HG02588 (cell line): ENCODE measurements around the gene TMPRSS5.

Experiments used
- ATAC-seq: cut with Tn5 transposase; IDR thresholded peaks from one replicate; pipeline ENCODE4 v1.9.1; 2021; ENCODE audit warnings: mild to moderate bottlenecking, moderate library complexity; ENCODE audit not compliant: unreplicated experiment

Gene TMPRSS5

GRCh38 chr11:113670149-113670830 is 35.8 kb downstream of the TMPRSS5 start:
- ATAC-seq = no peak

- no peak for ATAC-seq
These were observed 37.9 kb downstream of the TMPRSS5 start for GRCh38 chr11:113668255-113668654.

GRCh38 chr11:113667801-113668200 is 38.3 kb downstream of the TMPRSS5 start:
- ATAC-seq = no peak

- no peak for ATAC-seq
These were observed 39.5 kb downstream of the TMPRSS5 start for GRCh38 chr11:113666584-113666983.

GRCh38 chr11:113664981-113665710 is 41.0 kb downstream of the TMPRSS5 start:
- no peak for ATAC-seq

- no peak for ATAC-seq
These were observed 41.8 kb downstream of the TMPRSS5 start for GRCh38 chr11:113664069-113664980.

- ATAC-seq = no peak
These were observed 42.5 kb downstream of the TMPRSS5 start for GRCh38 chr11:113663567-113663966.

- no peak for ATAC-seq
These were observed 50.3 kb downstream of the TMPRSS5 start for GRCh38 chr11:113655771-113656170.

- ATAC-seq = no peak
These were observed 55.1 kb downstream of the TMPRSS5 start for GRCh38 chr11:113651023-113651422.

GRCh38 chr11:113649311-113649710 is 56.8 kb downstream of the TMPRSS5 start:
- ATAC-seq = no peak

GRCh38 chr11:113647856-113648255 is 58.3 kb downstream of the TMPRSS5 start:
- no peak for ATAC-seq

GRCh38 chr11:113647108-113647507 is 59.0 kb downstream of the TMPRSS5 start:
- ATAC-seq = no peak

GRCh38 chr11:113645593-113646349 is 60.3 kb downstream of the TMPRSS5 start:
- no peak for ATAC-seq

GRCh38 chr11:113644605-113645004 is 61.5 kb downstream of the TMPRSS5 start:
- no peak for ATAC-seq

- no peak for ATAC-seq
These were observed 62.4 kb downstream of the TMPRSS5 start for GRCh38 chr11:113643701-113644100.

- ATAC-seq = no peak
These were observed 63.0 kb downstream of the TMPRSS5 start for GRCh38 chr11:113643006-113643585.

- ATAC-seq = no peak
These were observed 64.0 kb downstream of the TMPRSS5 start for GRCh38 chr11:113642090-113642489.

GRCh38 chr11:113638376-113638775 is 67.7 kb downstream of the TMPRSS5 start:
- ATAC-seq = no peak

GRCh38 chr11:113637636-113638035 is 68.5 kb downstream of the TMPRSS5 start:
- no peak for ATAC-seq
